ENCODE results near the gene EVI5L.
"Not testable (repeated sequence)": the region's sequence is repeated elsewhere in the genome, so short reads cannot be mapped to it uniquely, and the experiment has no call there.

EVI5L gene

GRCh38 chr19:7883796-7884570 is 54.0 kb downstream of the EVI5L start:
- H3K27me3 ChIP-seq (ENCODE audit: control insufficient read depth, insufficient read depth, low read length), result no peaks in the 10 kb centered on the region
- H3K9ac ChIP-seq (ENCODE audit: low read depth, low read length), result no peak overlapping the region
- no peak overlapping the region for H3K4me2 ChIP-seq (ENCODE audit: low read length)
- H3K9me3 ChIP-seq (replicated peaks; ENCODE audit: low read length), result no peaks in the 10 kb centered on the region
- H3K36me3 ChIP-seq (ENCODE audit: insufficient read depth, low read length), result no peaks in the 10 kb centered on the region
- H3K4me3 ChIP-seq (ENCODE audit: low read length), result no peak overlapping the region
- H3K4me1 ChIP-seq (ENCODE audit: control insufficient read depth, insufficient read depth, low read length), result peaks cover 9% of the 10 kb centered on the region

DNA sequence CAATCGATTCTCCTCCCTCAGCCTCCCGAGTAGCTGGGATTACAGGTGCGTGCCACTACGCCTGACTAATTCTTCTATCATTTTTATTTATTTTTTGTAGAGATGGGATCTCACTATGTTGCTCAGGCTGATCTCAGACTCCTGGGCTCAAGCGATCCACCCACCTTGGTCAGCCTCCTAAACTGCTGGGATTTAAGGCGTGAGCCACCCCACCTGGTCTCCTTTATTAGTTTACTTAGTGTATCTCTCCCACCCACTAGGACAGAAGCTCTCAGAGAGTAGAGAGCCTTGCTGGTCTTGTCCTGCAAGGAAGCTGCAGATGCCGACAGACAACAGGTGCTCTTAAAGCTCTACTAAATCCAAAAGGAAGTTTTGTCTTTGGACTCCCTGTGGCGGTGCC is 55.8 kb downstream of the EVI5L start:
- no peaks in the 10 kb centered on the region for H3K9me3 ChIP-seq (replicated peaks; ENCODE audit: low read length)
- no peaks in the 10 kb centered on the region for H3K36me3 ChIP-seq (ENCODE audit: insufficient read depth, low read length)
- H3K4me1 ChIP-seq (ENCODE audit: control insufficient read depth, insufficient read depth, low read length), result peaks cover 10% of the 10 kb centered on the region
- no peak overlapping the region for H3K4me3 ChIP-seq (ENCODE audit: low read length)
- no peak overlapping the region for H3K4me2 ChIP-seq (ENCODE audit: low read length)
- no peak overlapping the region for H3K9ac ChIP-seq (ENCODE audit: low read depth, low read length)
- H3K27me3 ChIP-seq (ENCODE audit: control insufficient read depth, insufficient read depth, low read length), result no peaks in the 10 kb centered on the region

DNA sequence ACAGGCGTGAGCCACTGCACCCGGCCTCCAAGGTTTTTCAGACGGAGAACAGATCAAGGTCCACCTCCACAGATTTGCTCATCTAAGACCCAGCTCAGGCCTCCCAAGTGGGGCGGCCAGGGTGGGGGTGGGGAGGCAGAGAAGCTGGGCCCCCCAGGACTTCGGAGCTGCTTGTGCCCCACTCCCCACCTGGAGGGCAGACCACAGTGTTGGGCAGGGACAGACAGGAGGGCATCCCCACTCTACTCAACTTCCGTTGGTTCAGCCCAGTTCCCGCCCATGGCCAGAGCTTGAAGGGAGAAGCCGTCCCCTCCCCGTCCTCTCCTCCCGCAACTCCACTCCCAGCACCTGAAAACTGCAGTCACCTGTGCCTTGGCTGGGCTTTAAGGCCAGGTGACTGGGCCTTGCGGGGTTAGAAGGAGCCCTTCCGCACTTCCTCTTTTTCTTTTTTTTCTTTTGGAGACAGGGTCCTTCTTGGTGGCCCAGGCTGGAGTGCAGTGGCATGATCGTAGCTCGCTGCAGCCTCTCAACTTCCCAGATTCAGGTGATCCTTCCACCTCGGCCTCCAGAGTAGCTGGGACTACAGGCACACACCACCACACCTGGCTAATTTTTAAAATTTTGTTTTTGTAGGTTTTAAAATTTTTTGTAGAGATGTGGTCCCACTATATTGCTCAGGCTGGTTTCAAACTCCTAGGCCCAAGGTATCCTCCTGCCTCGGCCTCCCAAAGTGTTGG is 57.6 kb downstream of the EVI5L start:
- no peaks in the 10 kb centered on the region for H3K9me3 ChIP-seq (replicated peaks; ENCODE audit: low read length)
- H3K4me3 ChIP-seq (ENCODE audit: low read length), result no peak overlapping the region
- H3K9ac ChIP-seq (ENCODE audit: low read depth, low read length), result no peak overlapping the region
- no peaks in the 10 kb centered on the region for H3K27me3 ChIP-seq (ENCODE audit: control insufficient read depth, insufficient read depth, low read length)
- H3K4me2 ChIP-seq (ENCODE audit: low read length), result peak overlapping the region; percentile 94
- H3K36me3 ChIP-seq (ENCODE audit: insufficient read depth, low read length), result no peaks in the 10 kb centered on the region
- H3K4me1 ChIP-seq (ENCODE audit: control insufficient read depth, insufficient read depth, low read length), result peaks cover 15% of the 10 kb centered on the region

DNA sequence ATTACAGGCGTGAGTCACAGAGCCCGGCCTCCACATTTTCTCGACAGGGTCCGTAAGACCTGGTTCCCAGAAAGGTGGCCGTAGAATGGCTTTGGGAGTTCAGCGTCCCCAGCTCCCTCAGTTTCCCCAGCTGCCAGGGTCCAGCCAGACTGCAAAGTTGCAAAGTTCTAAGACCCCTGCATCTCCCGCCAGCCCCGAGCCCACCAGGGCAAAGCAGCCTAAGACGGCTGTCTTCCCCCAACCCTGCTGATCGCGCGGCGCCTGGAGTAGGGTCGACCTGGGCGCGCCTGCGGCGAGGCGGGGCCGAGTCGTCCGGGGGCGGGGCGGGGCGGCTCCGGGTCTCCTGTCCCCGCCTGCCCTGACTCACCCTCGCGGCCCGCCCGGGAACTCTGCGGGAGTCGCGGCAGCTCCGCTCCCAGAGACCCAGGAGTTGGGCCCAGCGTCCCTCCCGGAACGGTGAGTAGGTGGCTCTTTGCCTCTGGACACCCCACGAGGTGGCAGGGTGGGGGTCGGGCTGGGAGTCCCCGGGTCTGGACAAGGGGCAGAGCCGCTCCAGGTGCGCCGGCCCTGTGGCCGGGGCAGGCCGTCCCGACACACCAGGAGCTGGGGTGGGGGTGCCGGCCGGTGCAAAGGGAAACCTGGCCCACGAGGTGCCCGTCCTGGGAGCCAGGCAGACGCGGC is 58.3 kb downstream of the EVI5L start, which contains the start of gene LRRC8E:
Gene LRRC8E, plus strand, starts transcription at position 366 of the 681 bp plus-strand sequence. CDS start 7,094 bp downstream, outside the sequence.
- Histone ChIP-seq H3K4me2 (ENCODE audit: low read length) (peak within 1 kb of the TSS; percentile 94), H3K9me3 (replicated peaks; ENCODE audit: low read length) (no peaks in the 10 kb centered on the region), H3K4me3 (ENCODE audit: low read length) (peak within 1 kb of the TSS; percentile 80), H3K4me1 (ENCODE audit: control insufficient read depth, insufficient read depth, low read length) (peaks cover 15% of the 10 kb centered on the region), H3K27me3 (ENCODE audit: control insufficient read depth, insufficient read depth, low read length) (no peaks in the 10 kb centered on the region), H3K9ac (ENCODE audit: low read depth, low read length) (peak within 1 kb of the TSS; percentile 87), H3K36me3 (ENCODE audit: insufficient read depth, low read length) (no peaks in the 10 kb centered on the region)

GRCh38 chr19:7888826-7889217 is 58.8 kb downstream of the EVI5L start:
- Histone ChIP-seq H3K27me3 (ENCODE audit: control insufficient read depth, insufficient read depth, low read length) (no peaks in the 10 kb centered on the region), H3K9me3 (replicated peaks; ENCODE audit: low read length) (no peaks in the 10 kb centered on the region), H3K4me2 (ENCODE audit: low read length) (peak overlapping the region; percentile 94), H3K4me1 (ENCODE audit: control insufficient read depth, insufficient read depth, low read length) (peaks cover 15% of the 10 kb centered on the region), H3K36me3 (ENCODE audit: insufficient read depth, low read length) (no peaks in the 10 kb centered on the region), H3K4me3 (ENCODE audit: low read length) (peak overlapping the region; percentile 80), H3K9ac (ENCODE audit: low read depth, low read length) (peak overlapping the region; percentile 87)

DNA sequence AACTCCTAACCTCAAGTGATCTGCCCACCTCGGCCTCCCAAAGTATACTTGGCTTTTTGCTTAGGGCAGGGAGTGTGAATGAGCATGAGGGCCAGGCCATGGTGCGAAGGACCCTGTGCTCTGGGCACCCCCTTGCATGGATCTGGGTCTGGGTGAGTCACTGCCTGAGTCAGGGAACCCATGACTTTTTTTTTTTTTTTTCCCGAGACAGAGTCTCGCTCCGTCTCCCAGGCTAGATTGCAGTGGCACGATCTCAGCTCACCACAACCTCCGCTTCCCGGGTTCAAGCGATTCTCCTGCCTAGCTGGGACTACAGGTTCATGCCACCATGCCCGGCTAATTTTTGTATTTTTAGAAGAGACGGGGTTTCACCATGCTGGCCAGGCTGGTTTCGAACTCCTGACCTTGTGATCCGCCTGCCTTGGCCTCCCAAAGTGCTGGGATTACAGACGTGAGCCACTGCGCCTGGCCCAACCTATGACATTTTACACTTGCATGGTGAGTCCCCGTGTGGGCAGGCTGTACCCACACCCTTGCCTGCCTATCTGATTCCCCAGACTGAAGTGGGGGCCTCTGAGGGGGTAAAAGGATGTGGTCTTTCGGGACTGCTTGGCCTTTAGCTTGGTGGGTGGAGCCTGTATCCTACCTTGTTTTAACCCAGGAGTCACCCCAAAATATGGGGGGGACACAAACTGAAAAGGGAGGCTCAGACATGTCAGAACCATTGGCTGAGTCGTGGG is 63.5 kb downstream of the EVI5L start:
- H3K36me3 ChIP-seq (ENCODE audit: insufficient read depth, low read length); H3K4me2 ChIP-seq (ENCODE audit: low read length); H3K9ac ChIP-seq (ENCODE audit: low read depth, low read length); H3K4me3 ChIP-seq (ENCODE audit: low read length); H3K27me3 ChIP-seq (ENCODE audit: control insufficient read depth, insufficient read depth, low read length); H3K9me3 ChIP-seq (replicated peaks; ENCODE audit: low read length): not testable (repeated sequence)
- peaks cover 18% of the 10 kb centered on the region for H3K4me1 ChIP-seq (ENCODE audit: control insufficient read depth, insufficient read depth, low read length)

GRCh38 chr19:7894612-7895309 is 64.7 kb downstream of the EVI5L start:
- Histone ChIP-seq H3K36me3 (ENCODE audit: insufficient read depth, low read length) (peaks cover 6% of the 10 kb centered on the region), H3K4me2 (ENCODE audit: low read length) (no peak overlapping the region), H3K27me3 (ENCODE audit: control insufficient read depth, insufficient read depth, low read length) (no peaks in the 10 kb centered on the region), H3K9ac (ENCODE audit: low read depth, low read length) (no peak overlapping the region), H3K9me3 (replicated peaks; ENCODE audit: low read length) (no peaks in the 10 kb centered on the region), H3K4me1 (ENCODE audit: control insufficient read depth, insufficient read depth, low read length) (peaks cover 13% of the 10 kb centered on the region), H3K4me3 (ENCODE audit: low read length) (no peak overlapping the region)

GRCh38 chr19:7895565-7895964 is 65.5 kb downstream of the EVI5L start:
- Histone ChIP-seq H3K27me3 (ENCODE audit: control insufficient read depth, insufficient read depth, low read length) (no peaks in the 10 kb centered on the region), H3K4me3 (ENCODE audit: low read length) (no peak overlapping the region), H3K36me3 (ENCODE audit: insufficient read depth, low read length) (peaks cover 8% of the 10 kb centered on the region), H3K9me3 (replicated peaks; ENCODE audit: low read length) (no peaks in the 10 kb centered on the region), H3K9ac (ENCODE audit: low read depth, low read length) (no peak overlapping the region), H3K4me1 (ENCODE audit: control insufficient read depth, insufficient read depth, low read length) (peaks cover 13% of the 10 kb centered on the region), H3K4me2 (ENCODE audit: low read length) (no peak overlapping the region)

- Histone ChIP-seq H3K4me1 (ENCODE audit: control insufficient read depth, insufficient read depth, low read length) (peaks cover 8% of the 10 kb centered on the region), H3K27me3 (ENCODE audit: control insufficient read depth, insufficient read depth, low read length) (no peaks in the 10 kb centered on the region), H3K4me2 (ENCODE audit: low read length) (no peak overlapping the region), H3K9me3 (replicated peaks; ENCODE audit: low read length) (no peaks in the 10 kb centered on the region), H3K9ac (ENCODE audit: low read depth, low read length) (no peak overlapping the region), H3K4me3 (ENCODE audit: low read length) (no peak overlapping the region), H3K36me3 (ENCODE audit: insufficient read depth, low read length) (peaks cover 8% of the 10 kb centered on the region)
Observed at GRCh38 chr19:7897292-7897691, 67.3 kb downstream of the EVI5L start.

DNA sequence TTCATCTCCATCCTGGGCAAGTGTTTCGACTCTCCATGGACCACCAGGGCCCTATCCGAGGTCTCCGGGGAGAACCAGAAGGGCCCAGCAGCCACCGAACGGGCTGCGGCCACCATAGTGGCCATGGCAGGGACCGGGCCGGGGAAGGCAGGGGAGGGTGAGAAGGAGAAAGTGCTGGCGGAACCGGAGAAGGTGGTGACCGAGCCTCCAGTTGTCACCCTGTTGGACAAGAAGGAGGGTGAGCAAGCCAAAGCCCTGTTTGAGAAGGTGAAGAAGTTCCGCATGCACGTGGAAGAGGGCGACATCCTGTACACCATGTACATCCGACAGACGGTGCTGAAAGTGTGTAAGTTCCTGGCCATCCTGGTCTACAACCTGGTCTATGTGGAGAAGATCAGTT is 68.9 kb downstream of the EVI5L start:
- Histone ChIP-seq H3K4me2 (ENCODE audit: low read length) (no peak overlapping the region), H3K4me3 (ENCODE audit: low read length) (no peak overlapping the region), H3K9me3 (replicated peaks; ENCODE audit: low read length) (no peaks in the 10 kb centered on the region), H3K9ac (ENCODE audit: low read depth, low read length) (no peak overlapping the region), H3K4me1 (ENCODE audit: control insufficient read depth, insufficient read depth, low read length) (peaks cover 17% of the 10 kb centered on the region), H3K27me3 (ENCODE audit: control insufficient read depth, insufficient read depth, low read length) (no peaks in the 10 kb centered on the region), H3K36me3 (ENCODE audit: insufficient read depth, low read length) (peaks cover 8% of the 10 kb centered on the region)
